CD14-positive monocyte (primary cell): ENCODE results near the gene ZSCAN1. TPM values are rescaled to one million over a fixed set of nuclear protein-coding genes. Genes with fewer than 3 reads are reported as not detected.

Source experiments
- DNase-seq, 3 donors: peaks; one replicate each; pipeline ENCODE4 v3.0.0-alpha.2; 2011 to 2022
- H2AFZ ChIP-seq: 2 replicates; pipeline ENCODE4 v1.6.0; 2012; ENCODE audit warnings: mild to moderate bottlenecking, low read depth, low read length, inconsistent platforms; ENCODE audit not compliant: insufficient read depth, poor library complexity, severe bottlenecking
- H3K27ac ChIP-seq, 2 donors: 1 replicate in 1 of 2; 2 replicates in 1 of 2; pipeline ENCODE4 v1.5.1; 2012 to 2013; ENCODE audit warnings: low read length in 2 of 2, control low read depth in 1 of 2, inconsistent platforms in 1 of 2, low read depth in 1 of 2, mild to moderate bottlenecking in 1 of 2
- H3K27me3 ChIP-seq, 2 donors: one replicate each; pipeline versions ENCODE4 v1.6.0 to v1.6.1; 2011 to 2013; ENCODE audit warnings: low read length in 2 of 2; ENCODE audit not compliant: control insufficient read depth in 2 of 2, insufficient read depth in 2 of 2
- H3K36me3 ChIP-seq, 2 donors: replicated peaks in 1 of 2; 1 replicate in 1 of 2; 2 replicates in 1 of 2; pipeline versions ENCODE4 v1.5.1 to v1.6.1; 2012 to 2013; ENCODE audit warnings: low read length in 2 of 2, control low read depth in 1 of 2, inconsistent platforms in 1 of 2, mild to moderate bottlenecking in 1 of 2; ENCODE audit not compliant: insufficient read depth in 2 of 2, control insufficient read depth in 1 of 2
- H3K4me1 ChIP-seq, 2 donors: 1 replicate in 1 of 2; 2 replicates in 1 of 2; pipeline versions ENCODE4 v1.5.1 to v1.6.1; 2012 to 2013; ENCODE audit warnings: low read length in 2 of 2, control low read depth in 1 of 2, inconsistent platforms in 1 of 2, mild to moderate bottlenecking in 1 of 2, moderate library complexity in 1 of 2; ENCODE audit not compliant: insufficient read depth in 2 of 2, control insufficient read depth in 1 of 2
- H3K4me2 ChIP-seq: replicated peaks from 2 replicates; pipeline ENCODE3; 2012; ENCODE audit warnings: low read length, moderate library complexity, mild to moderate bottlenecking; ENCODE audit not compliant: poor library complexity, severe bottlenecking; ENCODE audit errors: extremely low read depth
- H3K4me3 ChIP-seq, 3 experiments: fragments of 200-600 bp in 1 of 3; sonication (generic) in 1 of 3; replicated peaks in 1 of 3; 1 replicate in 2 of 3; 2 replicates in 1 of 3; pipeline ENCODE4 v1.5.1; 2011 to 2013; ENCODE audit warnings: low read length in 3 of 3, mild to moderate bottlenecking in 3 of 3, control low read depth in 2 of 3, low read depth in 2 of 3, inconsistent platforms in 1 of 3, moderate library complexity in 1 of 3
- H3K79me2 ChIP-seq: 2 replicates; pipeline ENCODE4 v1.6.0; 2012; ENCODE audit warnings: mild to moderate bottlenecking, control low read depth, inconsistent platforms, low read length, moderate library complexity; ENCODE audit not compliant: insufficient read depth
- H3K9ac ChIP-seq: 2 replicates; pipeline ENCODE4 v1.6.0; 2017; ENCODE audit warnings: low read length, mild to moderate bottlenecking; ENCODE audit not compliant: insufficient read depth, poor library complexity, severe bottlenecking
- H3K9me3 ChIP-seq, 2 donors: replicated peaks in 1 of 2; 1 replicate in 1 of 2; 2 replicates in 1 of 2; pipeline versions ENCODE4 v1.5.1 to v1.6.1; 2012 to 2013; ENCODE audit warnings: low read length in 2 of 2, control low read depth in 1 of 2; ENCODE audit not compliant: control insufficient read depth in 1 of 2, insufficient read depth in 1 of 2
- H4K20me1 ChIP-seq: 2 replicates; pipeline ENCODE4 v1.6.0; 2012; ENCODE audit warnings: mild to moderate bottlenecking, low read length, control low read depth, moderate library complexity; ENCODE audit not compliant: insufficient read depth
- H3K27ac Mint-ChIP-seq, 7 donors: one replicate each; pipeline ENCODE4 v1.8.0; 2020; ENCODE audit warnings: mild to moderate bottlenecking in 7 of 7, mixed read lengths in 7 of 7, moderate library complexity in 6 of 7, inconsistent platforms in 2 of 7
- H3K27me3 Mint-ChIP-seq, 3 donors: one replicate each; pipeline ENCODE4 v1.8.0; 2021 to 2022; ENCODE audit warnings: low read depth in 3 of 3, mild to moderate bottlenecking in 3 of 3, mixed read lengths in 3 of 3, moderate library complexity in 3 of 3, inconsistent platforms in 1 of 3
- H3K36me3 Mint-ChIP-seq, 2 donors: one replicate each; pipeline ENCODE4 v1.8.0; 2020; ENCODE audit warnings: mixed read lengths in 2 of 2, inconsistent platforms in 1 of 2, mild to moderate bottlenecking in 1 of 2
- H3K4me1 Mint-ChIP-seq: one replicate; pipeline ENCODE4 v1.8.0; 2020; ENCODE audit warnings: mild to moderate bottlenecking, mixed read lengths
- H3K4me3 Mint-ChIP-seq, 2 donors: one replicate each; pipeline ENCODE4 v1.8.0; 2020; ENCODE audit warnings: mild to moderate bottlenecking in 2 of 2, mixed read lengths in 2 of 2, moderate library complexity in 1 of 2
- H3K9me3 Mint-ChIP-seq, 7 donors: one replicate each; pipeline ENCODE4 v1.8.0; 2020 to 2022; ENCODE audit warnings: mixed read lengths in 7 of 7, mild to moderate bottlenecking in 6 of 7, moderate library complexity in 6 of 7, inconsistent platforms in 2 of 7
- CTCF ChIP-seq: fragments of 200-600 bp; IDR thresholded peaks from one replicate; pipeline ENCODE4 v1.8.0; 2022; ENCODE audit warnings: antibody characterized with exemption, mild to moderate bottlenecking
- WGBS: methylation state at CpG from one replicate; pipeline ENCODE4 v1.1.5; 2013; ENCODE audit warnings: missing lambda C conversion rate; ENCODE audit not compliant: insufficient coverage; 5-methylcytosine and 5-hydroxymethylcytosine counted together
- intact Hi-C, 2 donors: fragments of 100-400 bp; cut with micrococcal nuclease; formaldehyde crosslinking; loops; one replicate each; pipeline versions ENCODE4 v1.15.0 to v1.15.1; 2023
- polyA plus RNA-seq, 3 donors: library from polyadenylated mRNA; depleted of rRNA in 1 of 3; unstranded in 2 of 3; stranded (reverse) in 1 of 3; fragments of 300-500 nt in 2 of 3; fragments of >200 nt in 1 of 3; fragmentation: Illumina TruSeq in 2 of 3; gene quantifications; 1 replicate in 2 of 3; 2 replicates in 1 of 3; pipeline ENCODE4 v1.2.3, GENCODE V29; 2012 to 2021

ZSCAN1 gene
- polyA plus RNA-seq, 3 donors: not detected

GRCh38 chr19:58002384-58003173 lies 31.2 kb upstream of the ZSCAN1 start, which contains the start of gene ZNF606:
ZNF606 (minus strand) TSS chr19:58002820; CDS start chr19:58001319, 1,501 bp downstream.
- peak within 1 kb of the TSS; percentile 70 to 92 (median 87) for H3K27ac Mint-ChIP-seq
- Histone ChIP-seq H3K9ac (peak within 1 kb of the TSS; percentile 95), H3K4me1 (peaks cover 22 to 25% of the 10 kb centered on the region in 2 donors), H3K36me3 (peaks cover 16 to 67% of the 10 kb centered on the region in 2 donors), H2AFZ (peak within 1 kb of the TSS; percentile 98), H3K27me3 (no peaks in the 10 kb centered on the region), H3K79me2 (peaks cover 23% of the 10 kb centered on the region), H3K9me3 (peaks cover 71 to 85% of the 10 kb centered on the region in 2 donors), H4K20me1 (no peaks in the 10 kb centered on the region), H3K27ac (peak within 1 kb of the TSS; percentile 55 to 89), H3K4me2 (peak within 1 kb of the TSS; percentile 74), H3K4me3 (peak within 1 kb of the TSS; percentile 42 to 91 (median 89))
- peaks cover 33% of the 10 kb centered on the region for H3K4me1 Mint-ChIP-seq
- peaks cover 0 to 1% (median 1%) of the 10 kb centered on the region in 3 donors for H3K27me3 Mint-ChIP-seq
- H3K9me3 Mint-ChIP-seq: peaks cover 63 to 94% (median 88%) of the 10 kb centered on the region in 7 donors
- H3K36me3 Mint-ChIP-seq: peaks cover 68 to 85% of the 10 kb centered on the region in 2 donors
- no peak for TF ChIP-seq CTCF
- peak; percentile 80 to 81 (median 80) for DNase-seq
- intact Hi-C loops: loop anchor here (2.0 to 10.0 kb wide), 7 partner anchors 148 to 385 kb away; partner anchors contain the start of genes ZNF274 (in 2 of the 2), ERVK3-1 (in 1 of the 2), ZNF329 (in 1 of the 2) and ZNF776 (in 1 of the 2)
- peak within 1 kb of the TSS; percentile 87 to 88 for H3K4me3 Mint-ChIP-seq
- under 1% methylated on average over 90 of the region's 91 CpGs for WGBS

GRCh38 chr19:58003174-58003828 lies 30.5 kb upstream of the ZSCAN1 start:
- DNase-seq: no peak

More at GRCh38 chr19:58003174-58003828, 30.5 kb upstream of the ZSCAN1 start:
- intact Hi-C loops: loop anchor here (2.0 to 10.0 kb wide), 7 partner anchors 148 to 386 kb away; partner anchors contain the start of genes ZNF274 (in 2 of the 2), ERVK3-1 (in 1 of the 2), ZNF329 (in 1 of the 2) and ZNF776 (in 1 of the 2)
- H3K36me3 ChIP-seq: peaks cover 13 to 59% of the 10 kb centered on the region in 2 donors
- peak overlapping the region; percentile 98 for H2AFZ ChIP-seq
- H3K79me2 ChIP-seq: peaks cover 23% of the 10 kb centered on the region
- no peak for TF ChIP-seq CTCF
- H3K27ac Mint-ChIP-seq: peak overlapping the region in 6 of 7 donors; percentile 74 to 92 (median 84)
- H3K4me2 ChIP-seq: peak overlapping the region; percentile 74
- peak overlapping the region; percentile 55 to 89 for H3K27ac ChIP-seq
- H3K9me3 Mint-ChIP-seq: peaks cover 71 to 94% (median 90%) of the 10 kb centered on the region in 7 donors
- peak overlapping the region; percentile 95 for H3K9ac ChIP-seq
- H3K4me3 ChIP-seq: peak overlapping the region; percentile 42 to 91 (median 89)
- peak overlapping the region; percentile 87 to 88 for H3K4me3 Mint-ChIP-seq
- peaks cover 76 to 85% of the 10 kb centered on the region in 2 donors for H3K9me3 ChIP-seq
- H3K27me3 ChIP-seq: no peaks in the 10 kb centered on the region
- H3K4me1 ChIP-seq: peaks cover 22 to 25% of the 10 kb centered on the region in 2 donors
- peaks cover 33% of the 10 kb centered on the region for H3K4me1 Mint-ChIP-seq
- H4K20me1 ChIP-seq: no peaks in the 10 kb centered on the region
- WGBS: 34% methylated on average over 20 of the region's 31 CpGs
- H3K27me3 Mint-ChIP-seq: peaks cover 0 to 5% (median 1%) of the 10 kb centered on the region in 3 donors
- H3K36me3 Mint-ChIP-seq: peaks cover 62 to 80% of the 10 kb centered on the region in 2 donors
